HG03280 (cell line): Measurements from ENCODE around the gene ZNF383.
"Not testable (repeated sequence)": the region's sequence is repeated elsewhere in the genome, so short reads cannot be mapped to it uniquely, and the experiment has no call there.

ENCODE experiments used
- ATAC-seq: cut with Tn5 transposase; IDR thresholded peaks from one replicate; pipeline ENCODE4 v1.9.1; 2021; ENCODE audit warnings: mild to moderate bottlenecking, moderate library complexity; ENCODE audit not compliant: unreplicated experiment

ZNF383 gene

DNA sequence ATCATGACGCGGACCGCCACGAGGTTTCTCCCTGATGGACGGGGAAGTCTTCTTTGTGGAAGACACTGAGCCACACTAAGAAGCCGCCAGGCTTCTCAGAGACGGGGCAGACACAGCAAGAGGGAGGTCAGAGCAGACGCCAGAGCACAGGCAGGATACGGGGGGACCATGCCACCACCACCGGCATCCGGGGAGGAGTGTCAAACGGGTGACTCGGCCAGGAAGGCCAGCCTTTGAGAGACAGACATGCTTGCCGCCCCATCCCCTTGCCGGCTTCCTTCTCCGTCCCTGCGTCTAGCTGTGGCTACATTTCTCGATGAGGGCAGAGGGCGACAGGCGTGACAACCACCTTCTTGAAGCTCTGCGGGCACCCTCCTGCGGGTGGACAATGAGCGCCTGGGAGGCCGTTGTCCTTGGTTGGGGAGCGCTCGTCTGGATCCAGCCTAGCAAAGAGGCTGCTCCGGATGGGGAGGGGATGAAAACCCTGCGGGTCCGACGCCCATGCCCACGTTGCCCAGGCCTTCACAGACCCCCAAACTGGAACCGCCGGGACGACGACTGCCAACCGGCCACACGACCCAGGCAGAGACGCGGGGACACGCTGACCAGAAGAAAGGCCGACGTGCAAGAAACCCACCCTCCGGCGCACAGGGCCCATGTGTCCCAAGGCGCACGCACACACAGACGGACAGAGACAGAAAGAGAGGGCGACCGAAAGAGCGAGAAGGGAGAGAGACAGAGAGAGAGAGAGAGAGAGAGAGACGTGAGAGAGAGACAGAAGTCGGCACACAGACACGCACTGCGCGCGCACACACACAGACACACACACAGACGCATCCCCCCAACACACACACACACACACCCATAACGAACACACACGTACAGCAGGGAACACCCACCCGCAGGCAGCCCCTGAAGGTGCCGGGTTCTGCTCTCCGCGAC, 75.3 kb downstream of the ZNF383 start:
- not testable (repeated sequence) for ATAC-seq

DNA sequence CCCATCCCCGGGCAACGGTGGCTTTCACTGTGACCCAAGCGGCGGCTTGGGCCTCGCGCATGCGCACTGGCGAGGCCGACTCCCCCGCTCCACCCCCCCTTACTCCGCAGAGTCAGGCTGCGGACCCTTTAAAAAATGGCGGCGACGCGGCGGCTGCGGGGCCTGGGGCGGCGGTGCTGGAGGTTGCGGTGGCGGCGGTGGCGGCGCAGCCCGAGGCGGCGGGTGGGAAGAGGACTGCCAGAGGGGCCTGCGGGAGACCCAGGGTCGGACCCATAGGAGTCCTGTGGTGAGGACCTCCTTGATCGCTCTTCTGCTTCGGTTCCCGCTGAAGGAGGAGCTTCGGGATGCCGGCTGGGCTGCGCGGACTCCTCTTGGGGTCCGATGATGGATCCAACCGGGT, 76.2 kb downstream of the ZNF383 start:
- not testable (repeated sequence) for ATAC-seq
